Activated gamma-delta T cell (primary cell): ENCODE data around the gene RPF1.
A peak's percentile ranks its signal among the peaks of the same experiment; 100 is the strongest.
"Not testable (repeated sequence)": the region's sequence is repeated elsewhere in the genome, so short reads cannot be mapped to it uniquely, and the experiment has no call there.

ENCODE experiments used
- DNase-seq: peaks from one replicate; lab custom pipeline; 2025; lab: John Stamatoyannopoulos, UW

The RPF1 gene

DNA sequence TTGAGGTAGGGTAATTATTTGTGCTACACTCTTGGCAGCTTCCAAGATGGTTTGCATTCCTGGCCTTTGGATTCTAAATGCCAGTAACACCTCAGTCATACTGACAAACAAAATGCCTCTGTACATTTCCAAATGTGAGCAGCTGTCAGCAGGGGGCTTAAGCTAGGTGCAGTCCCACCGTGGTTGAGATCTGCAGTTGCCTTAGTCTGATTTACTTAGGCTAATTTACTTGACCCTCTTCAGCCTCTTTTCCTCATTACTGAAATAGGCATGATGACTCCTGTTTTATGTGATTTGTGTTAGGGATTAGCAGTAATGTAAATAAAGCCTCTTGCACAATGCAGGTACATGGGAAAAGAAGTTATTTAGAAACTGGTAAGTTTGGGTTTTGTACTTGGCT is 13.7 kb downstream of the RPF1 start:
- DNase-seq, result no peak

DNA sequence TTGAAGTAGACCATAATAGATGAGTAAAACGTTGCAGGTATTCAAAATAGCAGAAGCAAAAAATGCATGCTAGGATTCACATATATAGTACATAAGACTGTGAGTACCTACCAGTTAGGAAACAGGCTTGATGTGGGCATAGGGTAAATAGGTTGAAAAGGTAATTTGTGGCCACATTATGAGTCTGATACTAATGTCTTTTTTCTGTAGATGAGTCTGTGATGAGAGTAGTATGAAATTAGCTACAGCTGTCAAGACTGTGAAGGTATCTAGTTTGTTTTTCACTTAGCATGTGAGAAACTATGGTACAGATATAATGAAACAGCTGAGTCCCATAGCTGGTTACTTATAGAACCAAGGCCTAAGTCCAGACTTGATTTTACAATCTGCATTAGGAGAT is 14.7 kb downstream of the RPF1 start:
- DNase-seq, result no peak

DNA sequence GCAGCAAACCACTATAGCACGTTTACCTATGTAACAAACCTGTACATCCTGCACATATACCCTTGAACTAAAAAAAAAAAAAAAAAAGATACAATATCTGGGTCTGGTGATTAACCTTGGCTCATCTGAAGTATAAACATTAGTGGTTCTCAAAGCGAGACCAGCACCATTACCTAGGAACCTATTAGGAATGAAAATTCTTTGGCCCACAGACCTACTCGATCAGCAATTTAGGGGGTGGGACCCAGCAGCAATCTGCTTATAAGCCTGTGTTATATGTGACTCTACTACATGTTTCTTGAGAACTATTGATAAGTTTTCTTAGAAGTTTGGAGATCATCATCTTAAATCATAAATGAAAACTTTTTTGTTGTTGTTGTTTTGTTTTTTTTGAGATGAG is 17.4 kb downstream of the RPF1 start:
- no peak for DNase-seq

DNA sequence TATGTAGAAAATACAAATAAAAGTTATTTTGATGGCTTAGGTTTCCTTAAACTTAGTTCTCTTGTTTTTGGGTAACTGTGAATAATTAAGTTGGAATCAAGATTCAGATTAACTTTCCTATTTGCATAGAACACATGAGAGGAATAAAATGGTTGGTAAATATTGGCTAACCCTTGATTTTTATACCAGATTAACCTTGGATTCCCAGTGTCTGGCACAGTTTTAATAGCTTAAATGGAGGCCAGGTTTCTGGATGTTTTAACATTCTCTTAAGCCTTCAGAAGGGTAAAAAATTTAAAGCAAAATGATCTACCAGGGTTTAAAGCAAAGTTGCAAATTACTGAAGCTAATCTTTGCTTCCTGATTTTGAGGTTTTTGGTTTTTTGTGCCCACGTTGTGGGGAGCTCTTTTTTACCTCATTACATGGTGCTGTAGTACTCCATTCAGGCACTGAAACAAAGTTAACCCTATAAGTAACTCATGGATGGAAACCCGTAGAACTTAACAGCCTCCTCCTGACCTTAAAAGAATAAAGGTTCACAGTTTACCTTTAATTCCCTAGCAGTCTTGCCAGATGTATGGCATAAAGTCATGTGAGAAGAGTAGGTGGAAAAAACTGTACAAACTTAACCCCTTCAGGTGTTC is 18.7 kb downstream of the RPF1 start:
- DNase-seq, result no peak

DNA sequence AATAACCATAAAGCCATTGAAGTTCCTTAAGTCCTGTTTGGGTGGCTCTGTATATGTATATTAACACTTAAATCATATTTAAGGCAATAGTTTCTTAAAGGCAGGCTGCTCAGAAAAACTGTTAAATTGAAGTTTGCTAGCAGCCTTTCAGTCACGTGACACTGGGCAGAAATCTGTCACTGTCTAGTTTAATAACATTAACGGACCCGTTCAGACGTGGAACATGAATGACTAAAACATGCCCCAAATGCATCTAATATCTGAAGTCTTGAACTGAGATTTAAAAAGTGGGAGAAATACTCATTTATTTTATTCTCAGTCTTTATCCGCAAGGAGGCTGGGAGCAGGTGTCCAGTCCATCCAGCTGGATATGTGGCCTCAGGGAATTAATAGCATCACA is 23.9 kb downstream of the RPF1 start:
- no peak for DNase-seq

DNA sequence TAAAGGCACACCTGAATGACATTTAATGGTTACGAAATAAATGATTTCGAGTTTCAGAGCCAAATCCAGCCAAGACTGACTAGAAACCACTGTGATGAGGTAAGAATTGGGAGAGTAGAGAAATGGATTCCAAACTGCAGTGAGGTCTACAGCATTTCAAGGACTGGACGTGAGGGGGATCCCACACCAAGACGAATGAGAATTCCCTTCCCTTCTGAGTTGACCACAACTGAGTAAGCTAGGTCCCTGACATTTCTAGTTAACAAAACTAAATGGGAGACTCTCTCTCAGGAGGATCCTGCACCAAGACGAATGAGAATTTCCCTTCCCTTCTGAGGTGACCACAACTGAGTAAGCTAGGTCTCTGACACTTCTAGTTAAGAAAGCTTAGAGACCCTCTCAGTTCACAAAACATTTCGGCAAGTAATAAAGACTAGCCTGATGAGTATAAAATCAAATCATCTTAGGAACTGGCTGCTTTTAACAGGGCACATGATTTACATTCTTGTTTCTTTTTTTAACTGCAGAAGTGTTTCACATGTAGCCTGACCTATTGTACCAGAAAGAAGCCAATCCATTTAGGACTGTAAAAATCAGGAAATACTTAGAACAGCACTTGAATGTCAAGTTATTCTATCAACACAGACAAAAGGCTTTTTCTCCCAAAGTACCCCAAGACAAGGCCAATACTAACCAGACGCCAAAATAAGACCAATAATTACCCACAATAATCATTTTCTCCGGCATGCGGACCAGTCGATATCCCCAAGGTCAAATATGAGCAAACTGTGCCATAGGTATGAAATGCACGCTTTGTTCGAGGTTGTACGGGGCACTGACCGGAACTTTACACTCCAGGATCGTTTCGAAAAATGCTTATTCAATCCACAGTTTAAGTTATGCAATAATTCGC is 25.8 kb downstream of the RPF1 start:
- no peak for DNase-seq

DNA sequence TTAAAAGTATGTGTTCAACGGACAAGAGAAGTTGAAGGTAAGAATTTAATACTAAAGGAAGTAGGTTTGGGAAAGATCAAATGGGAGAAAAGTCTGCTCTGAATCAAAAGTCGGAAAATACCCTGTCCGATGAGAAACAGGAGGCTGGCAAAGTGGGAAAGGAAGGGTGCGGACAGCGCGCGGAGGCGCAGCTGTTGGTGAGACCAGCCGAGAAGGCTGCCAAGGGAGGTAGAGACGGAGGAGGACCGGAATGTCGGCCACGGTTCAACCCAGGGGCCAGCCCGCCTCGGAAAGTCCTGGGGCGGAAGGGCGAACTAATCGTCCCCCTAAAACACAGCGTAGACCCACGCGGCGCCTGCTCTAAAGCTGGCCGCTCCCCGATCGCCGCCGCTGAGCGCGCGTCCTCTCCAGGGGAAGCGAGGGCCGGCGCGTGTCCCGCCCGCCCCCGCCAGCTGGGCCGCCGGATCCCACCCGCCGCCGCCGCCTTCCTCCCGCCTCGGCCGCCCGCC is 26.5 kb downstream of the RPF1 start:
- peak; percentile 72 for DNase-seq

DNA sequence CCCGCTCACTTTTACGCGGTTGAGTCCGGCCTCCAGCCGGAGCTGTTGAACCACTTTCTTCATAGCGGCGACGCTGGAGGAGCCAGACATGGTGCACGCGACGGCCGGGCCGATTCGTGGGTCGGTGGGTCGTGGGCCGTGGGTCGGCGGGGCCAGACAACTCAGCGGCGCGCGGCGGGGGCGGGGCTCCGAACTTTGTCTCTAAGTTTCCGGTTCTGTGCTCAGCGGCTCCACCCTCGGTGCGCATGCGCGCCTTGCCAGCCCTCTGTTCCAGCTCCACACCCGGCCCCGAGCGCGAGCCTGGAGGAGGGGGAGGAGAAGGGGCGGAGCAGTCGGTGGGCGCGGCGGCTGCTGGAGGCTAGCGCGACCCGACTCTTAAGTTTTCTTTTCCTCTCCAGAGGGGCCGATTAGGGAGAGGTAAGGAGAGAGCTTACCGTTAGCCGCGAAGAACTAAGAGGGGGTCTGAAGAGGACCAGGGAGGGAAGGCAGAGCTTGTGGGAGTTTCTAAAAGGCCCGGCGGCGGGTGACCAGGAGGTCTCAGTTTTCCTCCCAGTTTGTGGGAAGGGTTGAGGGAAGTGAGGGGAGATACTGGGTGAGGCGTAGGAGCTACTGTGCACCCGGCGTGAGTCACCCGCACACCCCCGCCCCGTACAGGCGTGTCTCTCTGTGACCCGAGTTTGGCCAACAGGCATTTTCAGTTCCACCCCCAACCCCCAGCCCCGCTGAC is 27.1 kb downstream of the RPF1 start, which contains the start of the genes GNG5 and SPATA1:
TSS of gene GNG5 (minus strand) at position 580 of the 727 bp plus-strand sequence. CDS start at position 90, 490 bp downstream.
TSS of gene SPATA1 (plus strand) at position 385 of the 727 bp plus-strand sequence. CDS start 9,974 bp downstream, outside the sequence.
- DNase-seq, result peak; percentile 97

DNA sequence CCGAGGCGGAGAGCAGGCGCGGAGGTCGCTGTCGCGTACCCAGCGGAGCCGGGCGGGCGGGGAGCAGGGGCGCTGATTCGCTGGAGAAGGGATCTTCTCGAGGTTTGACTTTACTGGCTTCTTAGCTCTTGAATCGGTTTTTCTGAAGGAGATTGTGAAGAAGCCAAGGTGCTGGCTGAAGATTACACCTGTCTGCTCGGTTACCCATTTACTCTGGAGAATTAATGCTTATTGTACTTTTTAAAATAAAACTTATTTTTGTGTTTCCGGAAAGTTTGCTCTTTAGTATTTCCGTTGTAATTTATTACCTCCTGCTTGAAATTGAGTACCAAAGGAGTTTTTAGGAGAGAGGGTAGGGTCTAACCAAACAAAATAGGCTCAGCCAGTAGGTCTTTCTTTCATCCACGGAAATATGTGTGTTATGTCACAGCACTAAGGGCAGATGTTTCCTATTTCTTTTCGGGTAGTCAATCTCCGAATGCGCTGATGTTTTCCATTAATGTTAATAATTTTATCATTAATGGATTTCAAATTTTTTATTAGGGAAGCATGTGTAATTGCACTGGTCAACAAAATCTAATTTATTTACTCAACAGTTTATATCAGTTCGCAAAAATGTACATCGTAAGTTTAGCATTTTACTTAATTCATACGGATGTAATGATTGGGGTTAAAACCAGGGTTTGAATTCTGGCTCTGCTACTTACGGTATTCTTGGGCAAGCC is 27.8 kb downstream of the RPF1 start:
- DNase-seq, result no peak

DNA sequence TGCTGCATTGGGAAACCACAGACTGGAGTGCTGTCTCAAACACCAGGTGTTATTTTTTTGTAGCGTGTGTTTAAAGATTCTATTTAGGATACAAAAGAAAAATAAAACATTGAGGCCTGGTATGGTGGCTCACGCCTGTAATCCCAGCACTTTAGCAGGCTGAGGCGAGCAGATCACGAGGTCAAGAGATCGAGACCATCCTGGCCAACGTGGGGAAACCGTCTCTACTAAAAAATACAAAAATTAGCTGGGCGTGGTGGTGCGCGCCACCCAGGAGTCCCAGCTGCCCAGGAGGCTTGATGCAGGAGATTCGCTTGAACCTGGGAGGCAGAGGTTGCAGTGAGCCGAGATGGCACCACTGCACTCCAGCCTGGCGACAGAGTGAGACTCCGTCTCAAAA is 28.8 kb downstream of the RPF1 start:
- not testable (repeated sequence) for DNase-seq

DNA sequence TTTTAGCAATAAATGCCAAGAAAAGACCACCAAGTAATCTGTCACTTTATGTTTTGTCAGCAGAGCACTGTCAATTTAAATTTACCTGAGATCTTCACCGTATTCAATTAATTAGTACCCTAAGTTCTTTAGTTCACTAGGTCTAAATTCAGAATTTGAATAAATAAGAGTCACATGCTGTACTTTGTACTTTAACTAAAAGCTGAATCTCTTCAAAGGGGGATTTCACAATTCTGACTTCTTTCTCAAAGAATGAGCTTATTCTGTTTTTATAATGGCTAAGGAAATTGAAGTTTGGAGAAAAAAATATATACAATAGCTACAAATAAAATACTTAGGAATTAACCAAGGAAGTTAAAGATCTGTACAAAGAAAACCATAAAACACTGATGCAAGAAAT is 29.4 kb downstream of the RPF1 start:
- DNase-seq, result no peak

DNA sequence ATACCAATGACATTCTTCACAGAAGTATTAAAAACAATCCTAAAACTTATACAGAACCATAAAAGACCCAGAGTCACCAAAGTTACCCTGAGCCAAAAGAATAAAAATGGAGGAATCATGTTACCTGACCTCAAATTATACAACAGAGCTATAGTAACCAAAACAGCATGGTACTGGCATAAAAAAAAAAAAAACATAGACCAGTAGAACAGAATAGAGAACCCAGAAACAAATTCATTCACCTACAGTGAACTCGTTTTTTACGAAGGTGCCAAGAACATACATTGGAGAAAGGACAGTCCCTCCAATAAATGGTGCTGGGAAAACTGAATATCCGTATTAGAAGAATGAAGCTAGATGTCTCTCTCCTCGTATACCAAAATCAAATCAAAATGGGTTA is 30.0 kb downstream of the RPF1 start:
- no peak for DNase-seq

DNA sequence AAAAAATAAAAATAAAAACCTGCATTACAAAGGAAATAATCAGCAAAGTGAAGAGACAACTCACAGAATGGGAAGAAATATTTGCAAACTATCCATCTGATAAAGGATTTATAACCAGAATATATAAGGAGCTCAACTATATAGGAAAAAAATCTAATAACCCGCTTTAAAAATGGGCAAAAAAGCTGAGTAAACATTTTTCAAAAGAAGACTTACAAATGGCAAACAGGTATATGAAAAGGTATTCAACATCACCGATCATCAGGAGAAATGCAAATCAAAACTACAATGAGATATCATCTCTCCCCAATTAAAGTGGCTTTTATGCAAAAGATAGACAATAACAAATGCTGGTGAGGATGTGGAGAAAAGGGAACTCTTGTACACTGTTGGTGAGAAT is 31.1 kb downstream of the RPF1 start:
- DNase-seq, result no peak

DNA sequence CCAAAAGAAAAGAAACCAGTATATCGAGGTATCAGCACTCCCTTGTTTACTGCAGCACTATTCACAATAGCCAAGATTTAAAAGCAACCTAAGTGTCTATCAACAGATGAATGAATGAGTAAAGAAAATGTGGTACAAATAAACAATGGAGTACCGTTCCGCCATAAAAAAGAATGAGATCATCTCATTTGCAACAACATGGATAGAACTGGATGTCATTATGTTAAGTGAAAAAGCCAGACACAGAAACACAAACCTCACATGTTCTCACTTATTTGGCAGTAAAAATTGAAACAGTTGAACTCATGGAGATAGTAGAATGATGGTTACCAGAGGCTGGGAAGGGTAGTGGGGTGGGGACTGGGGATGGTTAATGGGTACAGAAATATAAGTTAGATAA is 31.6 kb downstream of the RPF1 start:
- no peak for DNase-seq

DNA sequence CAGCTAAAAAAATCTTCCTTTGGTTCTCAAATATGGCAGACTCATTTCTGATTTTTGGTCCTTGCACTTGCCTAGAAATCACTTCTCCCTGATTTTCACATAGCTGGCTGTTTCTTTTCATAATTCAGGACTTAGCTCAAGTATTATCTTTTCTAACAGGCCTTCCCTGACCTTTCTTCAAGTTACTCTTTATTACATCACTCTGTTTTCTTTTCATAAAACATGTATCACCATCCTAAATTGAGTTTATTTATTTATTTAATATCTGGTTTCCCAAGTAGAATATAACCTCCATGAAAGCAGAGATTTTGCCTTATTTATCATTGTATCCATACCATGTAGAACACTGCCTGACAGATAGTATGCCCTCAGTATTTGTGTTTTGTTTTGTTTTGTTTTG is 45.5 kb downstream of the RPF1 start:
- no peak for DNase-seq

DNA sequence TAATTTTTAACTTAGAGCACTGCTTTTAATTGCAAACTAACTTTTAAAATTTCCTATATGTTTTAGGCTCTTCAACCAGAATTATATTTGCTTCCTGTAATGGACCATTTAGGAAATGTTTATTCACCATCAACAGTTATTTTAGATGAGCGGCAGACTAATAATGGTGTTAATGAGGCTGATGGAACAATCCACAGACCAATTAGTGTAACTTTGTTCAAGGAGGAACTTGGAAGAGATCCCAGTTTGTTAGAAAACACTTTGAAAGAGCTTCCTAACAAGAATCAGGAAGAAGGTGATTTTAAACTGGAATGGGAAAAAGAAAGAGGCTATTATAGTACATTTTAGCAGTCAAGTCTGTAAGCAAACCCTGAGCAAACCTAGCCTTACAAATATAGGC is 46.7 kb downstream of the RPF1 start:
- DNase-seq, result no peak

DNA sequence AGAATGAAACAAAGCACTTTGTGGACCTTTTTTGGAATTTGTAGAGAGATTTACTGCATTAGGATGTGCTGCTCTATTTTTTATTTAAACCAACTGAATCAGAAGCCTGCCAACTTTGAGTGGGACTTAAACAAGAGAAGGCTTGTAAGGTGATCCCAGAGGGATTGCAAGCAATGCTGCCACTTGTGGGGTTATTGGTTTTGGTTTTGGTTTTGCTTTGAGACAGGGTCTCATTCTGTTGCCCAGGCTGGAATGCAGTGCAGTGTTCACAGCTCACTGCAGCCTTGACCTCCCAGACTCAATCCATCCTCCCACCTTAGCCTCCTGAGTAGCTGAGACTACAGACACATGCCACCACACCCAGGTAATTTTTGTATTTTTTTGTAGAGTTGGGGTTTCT is 59.5 kb downstream of the RPF1 start:
- DNase-seq, result no peak

DNA sequence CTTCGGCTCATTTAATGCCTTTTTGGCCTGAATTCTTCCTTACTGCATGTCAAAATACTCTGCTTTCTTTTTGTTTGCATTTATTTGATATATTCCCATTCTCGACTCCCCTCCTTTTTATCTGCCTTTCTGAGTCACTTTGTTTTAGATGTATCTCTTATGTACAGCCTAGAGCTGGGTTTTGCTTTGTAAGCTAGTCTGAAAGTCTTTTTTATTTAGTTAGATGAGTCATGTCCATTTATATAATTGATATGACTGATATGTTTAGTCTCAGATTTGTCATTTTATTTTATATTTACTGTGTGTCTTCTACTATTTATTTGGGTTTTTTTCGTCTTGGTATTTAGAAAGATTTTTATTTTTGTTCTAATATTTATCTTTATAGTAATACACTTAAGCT is 60.9 kb downstream of the RPF1 start:
- DNase-seq, result no peak

DNA sequence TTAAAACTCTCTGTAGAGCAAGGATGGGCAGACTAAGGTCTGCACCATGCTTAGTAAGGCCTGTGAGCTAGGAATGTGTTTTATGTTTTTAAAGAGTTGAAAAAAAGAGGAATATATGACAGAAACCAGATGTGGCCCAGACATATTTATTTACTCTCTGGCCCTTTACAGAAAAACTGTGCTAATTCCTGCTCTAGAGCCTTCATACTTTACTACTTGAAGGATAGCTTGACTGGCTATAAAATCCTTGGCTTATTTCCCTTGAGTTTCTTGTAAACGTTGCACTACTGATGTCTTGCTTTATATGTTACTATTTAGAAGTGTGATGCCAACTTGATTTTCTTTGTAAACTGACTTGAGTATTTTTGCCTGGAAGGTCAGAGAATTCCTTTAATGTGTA is 61.7 kb downstream of the RPF1 start:
- DNase-seq, result no peak

DNA sequence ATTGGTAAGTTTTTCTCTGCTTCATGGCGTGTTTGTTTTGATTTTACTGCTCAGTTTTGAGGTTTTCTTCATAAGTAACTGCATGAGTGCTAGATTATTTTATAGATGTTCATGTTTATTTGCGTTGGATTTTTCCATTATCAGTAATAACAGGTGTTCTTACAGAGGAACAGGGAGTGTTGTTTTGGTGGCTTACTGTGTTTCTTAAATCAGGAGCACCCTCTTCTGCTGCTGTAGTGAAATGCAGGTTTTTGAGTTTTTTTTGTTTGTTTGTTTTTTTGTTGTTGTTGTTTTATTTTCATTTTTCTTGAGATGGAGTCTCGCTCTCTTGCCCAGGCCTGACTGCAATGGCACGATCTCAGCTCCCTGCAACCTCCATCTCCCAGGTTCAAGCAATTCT is 62.6 kb downstream of the RPF1 start:
- DNase-seq, result no peak
